HepG2 (cell line): ENCODE data around the gene E2F1. TPM values are rescaled to one million over a fixed set of nuclear protein-coding genes. Genes with fewer than 3 reads are reported as not detected.

Experiments
- DBP ChIP-seq: sonication (generic); formaldehyde crosslinking; IDR thresholded peaks from 2 replicates; pipeline ENCODE4 v1.4.0; 2020; ENCODE audit warnings: missing genetic modification reagents; ENCODE audit errors: not compliant biosample characterization
- ELF1 ChIP-seq: sonication (generic); formaldehyde crosslinking; IDR thresholded peaks from 2 replicates; pipeline ENCODE4 v1.4.0; 2020; ENCODE audit warnings: missing genetic modification reagents
- KDM3A ChIP-seq: IDR thresholded peaks from 2 replicates; pipeline ENCODE4 v1.6.1; 2018; ENCODE audit warnings: low read depth, missing compliant biosample characterization
- MED8 ChIP-seq: sonication (generic); formaldehyde crosslinking; IDR thresholded peaks from 2 replicates; pipeline ENCODE4 v1.8.1; 2023; ENCODE audit warnings: mild to moderate bottlenecking, missing genetic modification reagents; ENCODE audit not compliant: insufficient replicate concordance
- REL ChIP-seq: sonication (generic); formaldehyde crosslinking; conservative IDR thresholded peaks from 2 replicates; pipeline ENCODE4 v1.8.0; 2022; ENCODE audit warnings: mild to moderate bottlenecking, missing genetic modification reagents, moderate library complexity
- SYNCRIP ChIP-seq: fragments of 200-400 bp; formaldehyde crosslinking; IDR thresholded peaks from 2 replicates; pipeline ENCODE4 v1.6.1; 2018; ENCODE audit warnings: mild to moderate bottlenecking, low read depth, low read length; ENCODE audit not compliant: insufficient read depth
- TCF12 ChIP-seq, 2 experiments: fragments of 450-650 bp in 1 of 2; sonication (generic) in 1 of 2; formaldehyde crosslinking in 1 of 2; IDR thresholded peaks; 2 replicates each; pipeline versions ENCODE4 v1.6.1 to v1.8.0; 2017 to 2022; ENCODE audit warnings: antibody characterized with exemption in 1 of 2, mild to moderate bottlenecking in 1 of 2, missing genetic modification reagents in 1 of 2, moderate library complexity in 1 of 2
- THAP8 ChIP-seq: sonication (generic); formaldehyde crosslinking; IDR thresholded peaks from 2 replicates; pipeline ENCODE4 v1.5.1; 2020; ENCODE audit warnings: missing genetic modification reagents, mild to moderate bottlenecking, borderline replicate concordance
- ZBTB7B ChIP-seq: sonication (generic); formaldehyde crosslinking; IDR thresholded peaks from 2 replicates; pipeline ENCODE4 v1.4.0; 2020; ENCODE audit warnings: missing genetic modification reagents
- ZIK1 ChIP-seq: sonication (generic); formaldehyde crosslinking; IDR thresholded peaks from 2 replicates; pipeline ENCODE4 v1.5.0; 2020; ENCODE audit warnings: mild to moderate bottlenecking, low read depth, missing genetic modification reagents, borderline replicate concordance
- ZMYM3 ChIP-seq: sonication (generic); formaldehyde crosslinking; IDR thresholded peaks from 2 replicates; pipeline ENCODE4 v1.5.1; 2020; ENCODE audit warnings: mild to moderate bottlenecking, missing genetic modification reagents
- ZNF282 ChIP-seq: fragments of 450-650 bp; IDR thresholded peaks from 2 replicates; pipeline ENCODE4 v1.6.1; 2018; ENCODE audit not compliant: partially characterized antibody
- ZNF326 ChIP-seq: sonication (generic); formaldehyde crosslinking; IDR thresholded peaks from 2 replicates; pipeline ENCODE4 v1.4.0; 2020; ENCODE audit warnings: missing genetic modification reagents, borderline replicate concordance
- ZNF547 ChIP-seq: sonication (generic); formaldehyde crosslinking; IDR thresholded peaks from 2 replicates; pipeline ENCODE4 v1.5.1; 2020; ENCODE audit warnings: mild to moderate bottlenecking, missing genetic modification reagents
- polyA plus RNA-seq, 8 experiments: library from polyadenylated mRNA; depleted of rRNA in 3 of 8; stranded (reverse) in 7 of 8; unstranded in 1 of 8; fragments of >200 nt; fragmentation: Illumina TruSeq in 4 of 8; extraction: Trizol in 4 of 8; gene quantifications; 2 replicates each; pipeline versions ENCODE4 v1.2.1 to v1.2.3, GENCODE V29; 2011 to 2016; ENCODE audit warnings: low read depth in 4 of 8, missing spikeins in 1 of 8, mixed read lengths in 1 of 8; ENCODE audit not compliant: insufficient read depth in 1 of 8
- total RNA-seq, 5 experiments: library from RNA; depleted of rRNA; stranded (reverse); fragments of >200 nt; fragmentation: Illumina TruSeq; extraction: Trizol; gene quantifications; 2 replicates each; pipeline ENCODE4 v1.2.3, GENCODE V29; 2016; ENCODE audit warnings: low read depth in 1 of 5
- TF ChIP-seq, protein P1 (sequence below): sonication (generic); formaldehyde crosslinking; conservative IDR thresholded peaks from 2 replicates; pipeline ENCODE4 v1.8.0; 2022; ENCODE audit warnings: low read depth, missing genetic modification reagents
- TF ChIP-seq, protein P2 (sequence below): sonication (generic); formaldehyde crosslinking; IDR thresholded peaks from 2 replicates; pipeline ENCODE4 v1.5.0; 2020; ENCODE audit warnings: mild to moderate bottlenecking, missing genetic modification reagents
- TF ChIP-seq, protein P3 (sequence below): sonication (generic); formaldehyde crosslinking; IDR thresholded peaks from 2 replicates; pipeline ENCODE4 v1.5.1; 2020; ENCODE audit warnings: mild to moderate bottlenecking, missing genetic modification reagents, moderate library complexity
- TF ChIP-seq, protein P4 (sequence below): sonication (generic); formaldehyde crosslinking; IDR thresholded peaks from 2 replicates; pipeline ENCODE4 v1.4.0; 2020; ENCODE audit warnings: mild to moderate bottlenecking, missing genetic modification reagents

The E2F1 gene
- total and polyA plus RNA-seq, 2 of the 13 experiments (the other 11 are each of a cell fraction or from before 2014, with no cell fraction given) = 25.5 to 39.4 TPM

DNA sequence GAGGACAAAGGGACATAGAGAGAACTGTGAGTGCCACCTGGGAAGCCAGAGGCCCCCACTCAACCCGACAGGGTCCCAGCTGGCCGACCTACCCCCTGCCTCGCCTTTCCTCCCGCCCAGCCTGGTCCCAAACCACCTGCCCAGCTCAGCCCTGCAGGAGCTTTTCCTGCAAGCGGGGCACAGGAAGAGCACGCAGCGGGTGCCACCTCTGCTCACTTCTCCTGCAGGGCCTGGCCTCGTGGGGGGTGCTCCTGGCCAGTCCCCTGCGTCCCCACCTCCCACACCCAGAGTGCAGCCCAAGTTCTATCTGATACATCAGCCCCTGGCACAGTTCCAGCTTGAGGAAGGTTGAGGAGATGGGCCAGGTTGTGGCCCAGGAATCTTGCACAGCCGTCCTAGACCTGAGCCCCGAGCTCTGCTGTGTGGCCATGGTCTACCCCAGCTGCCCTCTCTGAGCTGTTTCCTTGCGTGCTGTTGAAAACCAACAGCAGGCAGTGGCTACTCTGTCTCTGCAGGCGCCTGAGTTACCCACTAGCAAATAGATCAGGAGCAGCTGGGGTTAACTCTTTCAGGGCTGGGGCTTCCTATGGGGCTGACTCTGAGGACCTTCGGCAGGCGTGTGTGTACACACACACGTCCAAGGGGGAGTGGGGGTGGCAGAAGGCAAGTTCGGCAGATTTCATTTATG, 13.6 kb downstream of the E2F1 start (continued):
- TF ChIP-seq TCF12 (IDR thresholded peaks at IDR 0.05) (no peak), TCF12 (CRISPR knock-in tag; IDR thresholded peaks at IDR 0.05) (no peak), ZNF326 (CRISPR knock-in tag) (no peak), ZBTB7B (no peak; the same call in 1 of the 2 replicates), ZIK1 (CRISPR knock-in tag) (0 out of 2 replicates have a peak, but pooled peaks have one; percentile 30), DBP (CRISPR knock-in tag) (no peak), ZMYM3 (CRISPR knock-in tag) (peak; percentile 96), THAP8 (CRISPR knock-in tag) (no peak), ZNF282 (no peak), ELF1 (CRISPR knock-in tag) (no peak), REL (CRISPR knock-in tag) (no peak; the same call in 1 of the 2 replicates), SYNCRIP (no peak), KDM3A (peak; percentile 72; the same call in 1 of the 2 replicates), ZNF547 (CRISPR knock-in tag) (0 out of 2 replicates have a peak, but pooled peaks have one; percentile 72), MED8 (CRISPR knock-in tag) (peak; percentile 20)
- TF ChIP-seq, protein P1, sequence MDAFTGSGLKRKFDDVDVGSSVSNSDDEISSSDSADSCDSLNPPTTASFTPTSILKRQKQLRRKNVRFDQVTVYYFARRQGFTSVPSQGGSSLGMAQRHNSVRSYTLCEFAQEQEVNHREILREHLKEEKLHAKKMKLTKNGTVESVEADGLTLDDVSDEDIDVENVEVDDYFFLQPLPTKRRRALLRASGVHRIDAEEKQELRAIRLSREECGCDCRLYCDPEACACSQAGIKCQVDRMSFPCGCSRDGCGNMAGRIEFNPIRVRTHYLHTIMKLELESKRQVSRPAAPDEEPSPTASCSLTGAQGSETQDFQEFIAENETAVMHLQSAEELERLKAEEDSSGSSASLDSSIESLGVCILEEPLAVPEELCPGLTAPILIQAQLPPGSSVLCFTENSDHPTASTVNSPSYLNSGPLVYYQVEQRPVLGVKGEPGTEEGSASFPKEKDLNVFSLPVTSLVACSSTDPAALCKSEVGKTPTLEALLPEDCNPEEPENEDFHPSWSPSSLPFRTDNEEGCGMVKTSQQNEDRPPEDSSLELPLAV (CRISPR knock-in tag) = no peak
- TF ChIP-seq, protein P2, sequence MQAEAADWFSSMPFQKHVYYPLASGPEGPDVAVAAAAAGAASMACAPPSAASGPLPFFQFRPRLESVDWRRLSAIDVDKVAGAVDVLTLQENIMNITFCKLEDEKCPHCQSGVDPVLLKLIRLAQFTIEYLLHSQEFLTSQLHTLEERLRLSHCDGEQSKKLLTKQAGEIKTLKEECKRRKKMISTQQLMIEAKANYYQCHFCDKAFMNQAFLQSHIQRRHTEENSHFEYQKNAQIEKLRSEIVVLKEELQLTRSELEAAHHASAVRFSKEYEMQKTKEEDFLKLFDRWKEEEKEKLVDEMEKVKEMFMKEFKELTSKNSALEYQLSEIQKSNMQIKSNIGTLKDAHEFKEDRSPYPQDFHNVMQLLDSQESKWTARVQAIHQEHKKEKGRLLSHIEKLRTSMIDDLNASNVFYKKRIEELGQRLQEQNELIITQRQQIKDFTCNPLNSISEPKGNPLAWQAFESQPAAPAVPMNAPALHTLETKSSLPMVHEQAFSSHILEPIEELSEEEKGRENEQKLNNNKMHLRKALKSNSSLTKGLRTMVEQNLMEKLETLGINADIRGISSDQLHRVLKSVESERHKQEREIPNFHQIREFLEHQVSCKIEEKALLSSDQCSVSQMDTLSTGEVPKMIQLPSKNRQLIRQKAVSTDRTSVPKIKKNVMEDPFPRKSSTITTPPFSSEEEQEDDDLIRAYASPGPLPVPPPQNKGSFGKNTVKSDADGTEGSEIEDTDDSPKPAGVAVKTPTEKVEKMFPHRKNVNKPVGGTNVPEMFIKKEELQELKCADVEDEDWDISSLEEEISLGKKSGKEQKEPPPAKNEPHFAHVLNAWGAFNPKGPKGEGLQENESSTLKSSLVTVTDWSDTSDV = no peak; the same call in 1 of the 2 replicates
- TF ChIP-seq, protein P3, sequence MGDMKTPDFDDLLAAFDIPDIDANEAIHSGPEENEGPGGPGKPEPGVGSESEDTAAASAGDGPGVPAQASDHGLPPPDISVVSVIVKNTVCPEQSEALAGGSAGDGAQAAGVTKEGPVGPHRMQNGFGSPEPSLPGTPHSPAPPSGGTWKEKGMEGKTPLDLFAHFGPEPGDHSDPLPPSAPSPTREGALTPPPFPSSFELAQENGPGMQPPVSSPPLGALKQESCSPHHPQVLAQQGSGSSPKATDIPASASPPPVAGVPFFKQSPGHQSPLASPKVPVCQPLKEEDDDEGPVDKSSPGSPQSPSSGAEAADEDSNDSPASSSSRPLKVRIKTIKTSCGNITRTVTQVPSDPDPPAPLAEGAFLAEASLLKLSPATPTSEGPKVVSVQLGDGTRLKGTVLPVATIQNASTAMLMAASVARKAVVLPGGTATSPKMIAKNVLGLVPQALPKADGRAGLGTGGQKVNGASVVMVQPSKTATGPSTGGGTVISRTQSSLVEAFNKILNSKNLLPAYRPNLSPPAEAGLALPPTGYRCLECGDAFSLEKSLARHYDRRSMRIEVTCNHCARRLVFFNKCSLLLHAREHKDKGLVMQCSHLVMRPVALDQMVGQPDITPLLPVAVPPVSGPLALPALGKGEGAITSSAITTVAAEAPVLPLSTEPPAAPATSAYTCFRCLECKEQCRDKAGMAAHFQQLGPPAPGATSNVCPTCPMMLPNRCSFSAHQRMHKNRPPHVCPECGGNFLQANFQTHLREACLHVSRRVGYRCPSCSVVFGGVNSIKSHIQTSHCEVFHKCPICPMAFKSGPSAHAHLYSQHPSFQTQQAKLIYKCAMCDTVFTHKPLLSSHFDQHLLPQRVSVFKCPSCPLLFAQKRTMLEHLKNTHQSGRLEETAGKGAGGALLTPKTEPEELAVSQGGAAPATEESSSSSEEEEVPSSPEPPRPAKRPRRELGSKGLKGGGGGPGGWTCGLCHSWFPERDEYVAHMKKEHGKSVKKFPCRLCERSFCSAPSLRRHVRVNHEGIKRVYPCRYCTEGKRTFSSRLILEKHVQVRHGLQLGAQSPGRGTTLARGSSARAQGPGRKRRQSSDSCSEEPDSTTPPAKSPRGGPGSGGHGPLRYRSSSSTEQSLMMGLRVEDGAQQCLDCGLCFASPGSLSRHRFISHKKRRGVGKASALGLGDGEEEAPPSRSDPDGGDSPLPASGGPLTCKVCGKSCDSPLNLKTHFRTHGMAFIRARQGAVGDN (CRISPR knock-in tag) = peak; percentile 45; the same call in 1 of the 2 replicates
- TF ChIP-seq, protein P4, sequence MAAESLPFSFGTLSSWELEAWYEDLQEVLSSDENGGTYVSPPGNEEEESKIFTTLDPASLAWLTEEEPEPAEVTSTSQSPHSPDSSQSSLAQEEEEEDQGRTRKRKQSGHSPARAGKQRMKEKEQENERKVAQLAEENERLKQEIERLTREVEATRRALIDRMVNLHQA (CRISPR knock-in tag) = no peak
